ENCODE measurements around the gene FBXL19. TPM values are rescaled to one million over a fixed set of nuclear protein-coding genes. Genes with fewer than 3 reads are reported as not detected.

Gene FBXL19
- total and polyA plus RNA-seq, 9 of the 15 experiments (the other 6 are each of a cell fraction or from before 2014, with no cell fraction given) = 0.13 to 48.0 (median 13.5) TPM; not detected in 1

GRCh38 chr16:30874244-30874820, 49.0 kb upstream of the FBXL19 start (continued):
- TF ChIP-seq ZBTB43 (CRISPR knock-in tag; IDR thresholded peaks at IDR 0.05) (0 out of 2 replicates have a peak, but pooled peaks have one; percentile 13), ZNF121 (CRISPR knock-in tag; conservative IDR thresholded peaks at IDR 0.05) (peak; percentile 99), ADNP (tag; IDR thresholded peaks at IDR 0.05) (peak; percentile 16; the same call in 1 of the 2 replicates), ZMIZ1 (IDR thresholded peaks at IDR 0.05; ENCODE audit: low read depth in 2 of 2, low read length in 2 of 2) (0 out of 4 replicates have a peak, but pooled peaks of 1 of the 2 experiments have one; percentile 5), SMARCA5 (IDR thresholded peaks at IDR 0.05) (no peak), HDAC2 (IDR thresholded peaks at IDR 0.05) (no peak), MGA (IDR thresholded peaks at IDR 0.05) (peak; percentile 81)

All from K562 (cell line).